ENCODE measurements around the gene NQO1.
A peak's percentile ranks its signal among the peaks of the same experiment; 100 is the strongest.
"Not testable (repeated sequence)": the region's sequence is repeated elsewhere in the genome, so short reads cannot be mapped to it uniquely, and the experiment has no call there.

The NQO1 gene

DNA sequence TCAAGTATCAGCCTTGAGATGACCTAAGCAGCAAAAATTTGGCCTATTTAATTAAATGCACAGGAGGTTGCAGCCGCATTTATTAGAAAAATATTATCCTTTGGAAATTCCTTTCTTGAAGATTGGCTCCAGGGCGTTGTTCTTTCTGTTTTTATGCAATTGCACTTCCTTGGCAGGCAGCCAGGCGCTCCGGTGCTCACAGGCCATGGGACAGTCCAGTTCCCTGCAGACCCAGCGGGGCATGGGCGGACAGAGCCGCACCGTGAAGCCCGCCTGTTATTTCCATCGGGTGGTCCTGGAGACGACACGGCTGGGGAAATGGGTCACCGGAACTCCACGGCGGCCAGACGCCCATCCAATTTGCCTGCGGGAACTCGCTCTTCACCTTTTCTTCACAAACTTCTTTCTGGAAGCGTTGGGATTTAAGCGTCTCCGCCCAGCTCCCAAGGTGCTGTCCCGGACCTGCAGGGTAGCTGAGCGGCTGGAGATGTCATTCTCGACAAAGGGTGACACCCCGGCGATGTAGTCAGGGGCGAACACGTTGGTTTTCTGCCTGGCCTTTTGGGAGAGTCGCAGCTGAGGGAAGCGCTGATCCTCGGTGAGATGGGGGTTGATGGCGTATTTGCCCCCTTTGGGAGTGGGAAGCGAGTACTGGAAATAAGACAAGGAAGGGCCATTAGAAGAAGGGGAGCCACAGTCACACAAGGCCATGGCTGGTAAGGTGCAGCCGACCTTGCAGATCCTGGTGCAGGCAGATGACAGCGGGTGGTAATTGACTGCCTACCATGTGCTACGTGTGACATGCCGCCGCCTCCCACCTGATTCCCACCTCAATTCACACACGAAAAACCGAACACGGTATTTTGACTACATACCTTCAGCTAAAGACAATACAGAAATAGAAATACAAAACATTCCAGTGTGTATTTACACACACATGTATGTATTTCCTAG, 15.9 kb upstream of the NQO1 start:
- DNase-seq = no peak

DNA sequence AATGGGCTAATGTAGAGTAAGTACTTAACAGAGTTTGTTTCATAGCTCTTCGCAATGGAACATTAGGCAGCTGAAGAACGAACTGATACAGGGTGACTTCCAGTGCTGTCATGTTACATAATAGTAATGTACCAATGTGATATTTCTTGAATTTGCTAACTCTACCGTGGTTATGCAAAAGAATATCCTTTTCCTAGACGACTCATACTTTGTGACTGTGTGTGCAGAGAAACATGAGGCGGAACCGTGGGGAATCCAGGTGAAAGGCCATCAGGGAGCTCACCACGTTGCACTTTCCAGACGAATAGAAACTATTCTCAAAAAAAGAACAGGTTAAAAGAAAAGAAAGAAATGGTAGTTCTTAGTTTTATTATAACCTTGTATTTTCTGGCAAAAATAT, 15.2 kb upstream of the NQO1 start:
- no peak for DNase-seq

DNA sequence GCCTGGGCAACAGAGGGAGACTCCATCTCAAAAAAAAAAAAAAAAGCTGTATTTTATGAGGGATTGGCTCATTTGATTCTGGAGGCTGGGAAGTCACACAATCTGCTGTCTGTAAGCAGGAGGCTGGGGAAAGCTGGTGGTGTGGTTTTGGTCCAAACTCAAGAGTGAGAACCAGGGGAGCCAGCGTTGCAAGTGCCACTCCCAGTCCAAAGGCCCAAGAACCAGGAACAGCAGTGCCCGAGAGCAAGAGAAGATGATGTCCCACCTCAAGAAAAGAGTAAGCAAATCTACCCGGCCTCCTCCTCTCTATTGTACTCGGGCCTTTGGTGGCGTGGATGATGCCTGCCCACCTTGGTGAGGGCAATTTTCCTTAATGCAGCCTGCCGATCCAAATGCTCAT, 5.7 kb upstream of the NQO1 start:
- DNase-seq = no peak

DNA sequence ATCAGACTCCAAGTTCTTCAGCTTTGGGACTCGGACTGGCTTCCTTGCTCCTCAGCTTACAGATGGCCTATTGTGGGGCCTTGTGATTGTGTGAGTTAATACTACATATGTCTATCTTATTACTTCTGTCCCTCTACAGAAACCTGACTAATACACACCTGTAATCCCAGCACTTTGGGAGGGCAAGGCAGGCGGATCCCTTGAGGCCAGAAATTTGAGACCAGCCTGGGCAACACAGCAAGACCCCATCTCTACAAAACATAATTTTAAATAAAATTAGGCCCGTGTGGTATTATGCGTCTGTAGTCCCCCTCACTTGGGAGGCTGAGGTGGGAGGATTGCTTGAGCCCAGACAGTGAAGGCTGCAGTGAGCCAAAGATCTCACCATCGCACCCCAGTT, 4.9 kb upstream of the NQO1 start:
- DNase-seq = not testable (repeated sequence)

DNA sequence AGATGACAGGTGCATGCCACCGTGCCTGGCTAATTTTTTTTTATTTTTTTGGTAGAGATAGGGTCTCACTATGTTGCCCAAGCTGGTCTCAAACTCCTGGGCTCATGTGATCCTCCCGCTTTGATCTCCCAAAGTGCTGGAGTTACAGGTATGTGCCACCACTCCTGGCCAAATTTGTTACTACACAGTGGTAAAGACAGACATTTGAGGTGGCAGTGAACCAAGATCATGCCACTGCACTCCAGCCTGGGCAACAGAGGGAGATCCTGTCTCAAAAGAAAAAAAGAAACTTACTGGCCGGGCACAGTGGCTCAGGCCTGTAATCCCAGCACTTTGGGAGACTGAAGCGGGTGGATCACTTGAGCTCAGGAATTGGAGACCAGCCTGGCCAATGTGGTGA, 2.7 kb upstream of the NQO1 start:
- DNase-seq = not testable (repeated sequence)

DNA sequence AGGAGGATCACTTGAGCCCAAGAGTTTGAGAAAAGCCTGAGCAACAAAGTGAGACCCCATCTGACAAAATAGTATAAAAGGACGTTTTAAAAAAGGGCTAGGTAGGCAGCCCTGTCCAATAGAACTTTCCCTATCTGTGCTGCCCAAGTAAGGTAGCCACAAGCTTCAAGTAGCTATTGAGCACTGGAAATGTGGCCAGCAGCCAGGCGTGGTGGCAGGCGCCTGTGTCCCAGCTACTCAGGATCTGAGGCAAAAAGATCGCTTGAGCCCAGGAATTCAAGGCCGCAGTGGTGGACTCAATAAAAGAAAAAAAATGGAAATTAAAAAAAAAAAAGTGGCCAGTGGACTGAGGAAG, 1.5 kb upstream of the NQO1 start:
- DNase-seq = no peak

DNA sequence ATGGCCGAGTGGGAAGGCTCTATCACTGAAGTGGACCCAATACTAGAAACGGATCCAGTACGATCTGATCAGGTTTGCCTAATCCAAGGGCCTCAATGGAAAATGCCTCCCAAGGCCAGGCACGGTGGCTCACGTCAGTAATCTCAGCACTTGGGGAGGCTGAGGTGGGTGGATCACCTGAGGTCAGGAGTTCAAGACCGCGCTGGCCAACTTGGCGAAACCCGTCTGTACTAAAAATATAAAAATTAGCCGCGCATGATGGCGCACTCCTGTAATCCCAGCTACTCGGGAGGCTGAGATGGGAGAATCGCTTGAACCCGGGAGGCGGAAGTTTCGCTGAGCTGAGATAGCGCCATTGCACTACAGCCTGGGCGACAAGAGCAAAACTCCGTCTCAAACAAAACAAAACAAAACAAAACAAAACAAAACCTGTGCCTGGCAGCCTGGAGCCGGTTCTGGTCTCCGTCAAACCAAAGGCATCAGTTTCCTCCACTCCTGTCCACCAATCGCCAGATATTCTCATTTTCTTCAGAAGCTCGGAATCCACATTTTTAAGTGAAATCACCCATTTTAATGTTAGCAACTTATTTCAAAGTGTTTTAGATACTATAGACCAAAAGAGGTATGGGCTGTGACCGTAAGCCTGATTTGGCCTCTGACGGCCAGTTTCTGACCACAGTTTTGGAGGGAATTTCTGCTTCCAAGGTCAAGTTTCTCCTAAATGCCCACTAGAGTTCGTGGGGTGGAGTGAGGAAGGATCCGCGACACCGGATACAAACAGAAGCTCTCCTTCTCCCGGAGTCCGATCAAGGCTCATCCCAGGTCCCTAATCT, 664 bp downstream of the NQO1 start:
- no peak for DNase-seq

DNA sequence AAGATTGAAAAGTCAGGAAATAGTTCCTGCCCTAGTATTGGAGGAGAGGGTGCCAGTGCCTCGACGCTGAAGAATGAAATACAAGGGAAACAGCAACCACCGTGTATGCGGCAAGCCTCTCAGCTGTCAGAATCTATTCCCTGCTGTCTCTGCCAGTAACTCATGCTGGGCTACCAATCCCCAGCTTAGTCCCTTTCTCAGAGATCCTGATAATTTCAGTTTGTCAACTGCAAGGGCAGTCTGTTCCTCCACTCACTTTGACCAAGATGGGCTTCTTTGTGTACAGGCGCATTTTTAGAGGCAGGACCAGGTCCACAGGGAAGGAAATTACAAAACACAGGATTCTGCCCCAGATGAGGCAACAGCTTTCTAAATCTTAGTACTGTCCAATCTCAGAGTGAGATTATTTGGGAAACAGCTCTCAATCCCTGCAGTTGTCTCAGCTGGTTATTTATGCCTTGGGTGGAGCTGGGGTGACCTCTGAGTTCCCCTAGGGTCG, 1.3 kb downstream of the NQO1 start:
- DNase-seq = no peak

DNA sequence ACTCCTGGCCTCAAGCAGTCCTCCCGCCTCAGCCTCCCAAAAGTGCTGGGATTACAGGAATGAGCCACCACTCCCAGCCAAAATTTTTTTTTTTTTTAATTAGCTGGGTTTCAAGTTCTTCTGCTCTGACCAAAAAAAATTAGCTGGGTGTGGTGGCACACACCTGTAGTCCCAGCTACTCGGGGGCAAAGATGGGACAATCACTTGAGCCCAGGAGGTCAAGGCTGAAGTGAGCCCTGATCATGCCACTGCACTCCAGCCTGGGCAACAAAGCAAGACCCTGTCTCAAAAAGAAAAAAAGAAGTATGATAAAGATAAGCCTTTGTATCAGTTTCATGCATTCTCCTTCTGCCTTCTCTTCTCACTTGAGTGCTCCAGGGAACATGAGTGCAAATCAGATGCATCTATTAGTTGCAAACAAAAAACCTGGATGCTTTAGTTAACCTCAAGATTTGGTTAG, 1.9 kb downstream of the NQO1 start:
- no peak for DNase-seq

DNA sequence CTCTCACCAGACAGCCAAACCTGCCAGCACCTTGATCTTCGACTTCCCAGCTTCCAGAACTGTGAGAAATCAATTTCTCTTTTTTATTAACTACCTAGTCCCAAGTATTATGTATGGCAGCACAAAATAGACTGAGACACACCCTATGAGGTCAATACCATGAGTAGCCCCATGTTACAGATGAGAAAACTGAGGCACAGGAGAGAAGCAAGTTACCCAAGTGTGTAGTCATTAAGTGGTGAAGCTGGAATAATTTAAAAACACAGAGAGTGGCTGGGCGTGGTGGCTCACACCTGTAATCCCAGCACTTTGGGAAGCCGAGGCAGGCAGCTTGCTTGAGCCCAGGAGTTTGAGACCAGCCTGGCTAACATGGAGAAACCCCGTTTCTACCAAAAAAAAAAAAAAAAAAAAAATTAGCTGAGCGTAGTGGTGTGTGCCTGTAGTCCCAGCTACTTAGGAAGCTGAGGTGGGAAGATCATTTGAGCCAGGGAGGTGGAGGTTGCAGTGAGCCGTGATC, 4.9 kb downstream of the NQO1 start:
- DNase-seq = no peak

DNA sequence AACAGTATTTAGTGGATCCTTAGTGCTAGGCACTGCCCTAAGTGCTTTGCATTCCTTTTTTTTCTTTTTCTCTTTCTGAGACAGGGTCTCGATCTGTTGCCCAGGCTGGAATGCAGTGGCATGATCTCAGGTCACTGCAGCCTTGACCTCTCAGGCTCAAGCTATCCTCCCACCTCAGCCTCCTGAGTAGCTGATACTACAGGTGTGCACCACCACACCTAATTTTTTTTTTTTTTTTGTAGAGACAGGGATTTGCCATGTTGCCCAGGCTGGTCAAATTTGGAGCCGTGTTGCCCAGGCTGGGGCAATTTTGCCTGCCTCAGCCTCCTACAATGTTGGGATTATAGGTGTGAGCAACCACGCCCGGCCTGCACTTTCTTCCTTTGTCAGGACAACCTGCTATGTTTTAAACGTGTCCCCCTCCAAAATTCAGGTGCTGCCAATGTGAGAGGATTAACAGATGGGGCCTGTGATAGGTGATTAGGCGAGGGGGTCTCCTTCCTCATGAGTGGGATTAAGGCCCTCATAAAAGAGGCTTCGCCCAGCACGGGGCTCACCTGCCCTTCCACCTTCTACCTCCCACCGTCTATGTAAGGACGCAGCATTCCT, 5.4 kb downstream of the NQO1 start:
- DNase-seq = no peak

DNA sequence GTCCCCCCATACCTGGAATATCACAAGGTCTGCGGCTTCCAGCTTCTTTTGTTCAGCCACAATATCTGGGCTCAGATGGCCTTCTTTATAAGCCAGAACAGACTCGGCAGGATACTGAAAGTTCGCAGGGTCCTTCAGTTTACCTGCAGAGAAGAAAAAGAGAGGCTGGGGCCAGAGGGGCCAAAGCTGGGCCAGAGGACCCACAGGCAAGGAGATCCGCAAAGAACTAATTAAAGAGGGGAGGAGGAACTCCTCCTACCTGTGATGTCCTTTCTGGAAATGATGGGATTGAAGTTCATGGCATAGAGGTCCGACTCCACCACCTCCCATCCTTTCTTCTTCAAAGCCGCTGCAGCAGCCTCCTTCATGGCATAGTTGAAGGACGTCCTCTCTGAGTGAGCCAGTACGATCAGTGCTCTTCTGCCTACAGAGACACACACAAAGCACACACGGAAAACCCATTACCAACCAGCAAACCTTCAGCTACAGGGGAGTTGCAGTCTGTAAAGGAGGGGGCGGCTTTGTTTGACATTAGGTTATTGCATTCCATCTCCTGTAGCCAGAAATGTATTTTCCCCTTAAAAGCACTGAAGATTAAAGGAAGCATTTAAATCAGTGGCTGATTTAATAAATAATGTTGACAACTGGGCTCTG, 8.1 kb downstream of the NQO1 start:
- no peak for DNase-seq

DNA sequence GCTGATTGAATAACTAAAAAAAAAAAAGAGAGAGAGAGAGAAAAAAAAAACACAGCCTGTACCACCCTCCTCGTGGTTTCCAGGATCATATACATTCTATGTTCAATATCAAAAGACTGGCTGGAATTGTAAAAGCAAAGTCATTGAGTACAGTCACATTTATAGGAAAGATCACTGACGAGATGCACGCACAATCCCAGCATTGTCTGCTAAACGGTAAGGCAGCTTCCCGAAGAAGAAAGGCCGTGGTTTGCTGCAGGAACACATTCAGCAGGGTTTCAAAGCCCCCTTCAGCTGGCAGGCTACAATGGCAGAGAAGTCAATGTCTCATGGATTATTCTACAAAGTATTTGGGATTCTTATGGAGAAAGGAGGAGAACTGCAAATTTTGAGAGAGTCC, 9.3 kb downstream of the NQO1 start:
- DNase-seq = no peak

DNA sequence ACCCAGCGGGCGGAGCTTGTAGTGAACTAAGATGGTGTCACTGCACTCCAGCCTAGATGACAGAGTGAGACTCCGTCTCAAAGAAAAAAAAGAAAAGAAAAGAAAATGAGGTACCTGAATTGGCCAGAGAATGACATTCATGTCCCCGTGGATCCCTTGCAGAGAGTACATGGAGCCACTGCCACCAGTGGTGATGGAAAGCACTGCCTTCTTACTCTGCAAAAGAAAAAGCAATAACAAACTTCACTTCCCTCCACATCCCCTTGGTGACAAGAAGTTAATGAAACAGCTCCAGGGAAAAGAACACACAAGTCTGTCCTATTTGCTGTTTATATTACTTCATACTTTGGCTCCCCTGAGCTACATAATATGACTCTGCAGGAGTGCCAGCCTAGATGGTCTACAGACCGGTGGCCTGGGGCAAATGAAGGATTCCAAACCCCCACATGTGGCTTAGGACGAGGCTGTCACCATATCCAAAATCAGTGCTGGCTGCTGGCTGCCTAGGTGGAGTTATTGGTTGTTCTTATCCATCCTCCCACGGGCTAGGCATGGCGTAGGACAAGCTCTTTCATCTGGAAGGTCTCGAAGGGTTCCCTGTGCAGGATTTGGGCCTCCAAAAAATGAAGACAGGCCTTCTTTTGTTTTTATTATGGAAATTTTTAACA, 13.3 kb downstream of the NQO1 start:
- DNase-seq = no peak

DNA sequence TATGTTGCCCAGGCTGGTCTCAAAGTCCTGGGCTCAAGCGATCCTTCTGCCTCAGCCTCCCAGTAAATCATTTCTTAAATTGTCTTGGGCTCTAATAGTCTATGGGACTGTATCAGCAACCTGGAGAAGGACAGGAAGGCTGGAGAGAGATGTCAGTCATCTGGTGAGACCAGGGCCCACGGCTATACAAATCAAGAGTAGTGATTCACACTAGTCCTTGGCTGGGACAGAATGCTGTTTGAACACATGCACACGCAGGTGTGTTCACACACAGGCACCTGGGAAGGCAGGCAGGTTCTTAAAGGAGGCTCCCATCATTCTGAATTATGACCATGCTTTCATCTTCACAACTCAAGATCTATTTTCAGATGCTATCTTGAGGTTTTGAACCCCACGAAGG, 14.1 kb downstream of the NQO1 start:
- DNase-seq = no peak

DNA sequence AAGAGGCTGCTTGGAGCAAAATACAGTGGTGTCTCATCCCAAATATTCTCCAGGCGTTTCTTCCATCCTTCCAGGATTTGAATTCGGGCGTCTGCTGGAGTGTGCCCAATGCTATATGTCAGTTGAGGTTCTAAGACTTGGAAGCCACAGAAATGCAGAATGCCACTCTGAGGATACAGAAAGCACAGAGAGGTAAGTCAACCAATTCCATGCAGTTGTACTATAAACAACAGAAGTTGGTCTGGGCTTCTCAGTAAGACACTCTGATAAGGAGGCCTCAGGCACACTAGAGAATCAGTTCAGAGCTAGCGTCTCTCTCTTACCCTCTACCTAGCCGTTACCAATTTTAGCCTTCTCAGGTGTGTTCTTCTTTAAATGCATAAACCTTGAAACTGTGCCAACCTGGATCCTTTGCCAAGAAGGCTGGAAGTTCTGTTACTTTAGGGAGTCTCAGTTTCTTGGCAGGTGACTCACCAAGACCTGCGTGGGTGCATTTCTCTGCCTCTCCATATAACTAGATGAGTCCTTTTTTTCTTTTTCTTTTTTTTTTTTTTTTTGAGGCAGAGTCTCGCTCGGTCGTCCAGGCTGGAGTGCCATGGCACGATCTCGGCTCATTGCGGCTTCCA, 15.1 kb downstream of the NQO1 start:
- no peak for DNase-seq

DNA sequence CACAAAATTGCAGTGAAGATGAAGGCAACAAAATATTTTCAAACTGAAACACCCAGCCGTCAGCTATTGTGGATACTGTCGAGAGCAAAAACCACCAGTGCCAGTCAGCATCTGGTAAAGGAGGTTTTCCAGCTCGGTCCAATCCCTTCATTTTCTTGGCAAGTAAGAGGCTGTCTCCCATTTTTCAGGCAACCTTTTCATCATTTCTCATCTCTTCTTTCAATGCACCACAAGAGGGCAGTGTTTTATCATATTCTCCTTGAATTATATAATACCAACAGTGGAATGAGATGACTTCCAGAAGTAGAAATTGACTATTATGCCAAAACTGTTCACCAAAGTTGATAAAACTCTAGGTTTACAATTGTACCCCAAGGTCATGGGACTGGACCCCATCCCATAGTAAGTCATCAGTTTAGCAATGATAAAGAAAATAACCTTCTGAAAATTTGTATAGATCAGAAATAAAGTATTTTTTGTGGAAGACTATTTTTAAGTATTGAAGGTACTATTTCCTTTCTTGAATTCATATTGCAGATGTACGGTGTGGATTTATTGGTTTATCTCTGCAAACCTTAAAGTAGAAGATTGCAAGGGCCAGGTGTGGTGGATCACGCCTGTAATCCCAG, 16.8 kb downstream of the NQO1 start:
- DNase-seq = peak in 1 of 2 donors; percentile 67

DNA sequence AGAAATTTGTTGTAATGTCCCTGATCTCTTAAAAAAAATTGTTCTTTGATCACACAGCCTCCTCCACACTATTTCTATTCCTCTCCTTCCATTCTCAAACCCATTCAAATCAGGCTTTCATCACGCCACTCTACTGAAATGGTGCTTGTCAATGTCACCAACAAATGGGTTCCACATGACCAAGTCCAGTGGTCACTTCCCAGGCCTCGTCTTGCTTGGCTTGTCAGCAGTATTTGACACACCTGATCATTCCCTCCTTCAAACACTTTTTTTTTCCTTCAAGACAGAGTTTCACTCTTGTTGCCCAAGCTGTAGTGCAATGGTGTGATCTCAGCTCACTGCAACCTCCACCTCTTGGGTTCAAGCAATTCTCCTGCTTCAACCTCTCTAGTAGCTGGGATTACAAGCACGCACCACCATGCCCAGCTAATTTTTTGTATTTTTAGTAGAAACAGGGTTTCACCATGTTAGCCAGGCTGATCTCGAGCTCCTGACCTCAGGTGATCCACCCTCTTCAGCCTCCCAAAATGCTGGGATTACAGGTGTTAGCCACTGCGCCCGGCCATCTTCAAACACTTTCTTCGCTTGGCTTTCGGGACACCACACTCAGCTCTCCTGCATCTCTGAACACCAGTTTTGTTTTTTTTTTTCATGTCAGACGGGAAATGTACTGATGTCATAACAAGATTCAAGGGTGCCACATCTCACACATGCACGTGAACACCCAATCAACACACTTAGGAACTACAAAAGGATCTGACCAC, 18.3 kb downstream of the NQO1 start:
- DNase-seq = no peak

DNA sequence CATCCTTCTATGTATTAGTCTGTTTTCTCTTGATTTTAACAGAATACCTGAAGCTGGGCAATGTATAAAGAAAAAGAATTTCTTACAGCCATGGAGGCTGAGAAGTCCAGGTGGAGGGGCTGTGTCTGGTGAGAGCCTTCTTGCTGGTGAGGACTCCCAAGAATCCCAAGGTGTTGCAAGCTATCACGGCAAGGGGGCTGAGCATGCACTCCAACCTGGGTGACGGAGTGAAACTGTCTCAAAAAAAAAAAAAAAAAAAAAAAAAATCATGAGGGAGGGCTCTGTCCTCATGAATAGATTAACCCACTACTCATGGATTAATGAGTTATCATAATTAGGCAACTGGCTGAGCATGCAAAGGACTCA, 19.4 kb downstream of the NQO1 start:
- DNase-seq = no peak

DNA sequence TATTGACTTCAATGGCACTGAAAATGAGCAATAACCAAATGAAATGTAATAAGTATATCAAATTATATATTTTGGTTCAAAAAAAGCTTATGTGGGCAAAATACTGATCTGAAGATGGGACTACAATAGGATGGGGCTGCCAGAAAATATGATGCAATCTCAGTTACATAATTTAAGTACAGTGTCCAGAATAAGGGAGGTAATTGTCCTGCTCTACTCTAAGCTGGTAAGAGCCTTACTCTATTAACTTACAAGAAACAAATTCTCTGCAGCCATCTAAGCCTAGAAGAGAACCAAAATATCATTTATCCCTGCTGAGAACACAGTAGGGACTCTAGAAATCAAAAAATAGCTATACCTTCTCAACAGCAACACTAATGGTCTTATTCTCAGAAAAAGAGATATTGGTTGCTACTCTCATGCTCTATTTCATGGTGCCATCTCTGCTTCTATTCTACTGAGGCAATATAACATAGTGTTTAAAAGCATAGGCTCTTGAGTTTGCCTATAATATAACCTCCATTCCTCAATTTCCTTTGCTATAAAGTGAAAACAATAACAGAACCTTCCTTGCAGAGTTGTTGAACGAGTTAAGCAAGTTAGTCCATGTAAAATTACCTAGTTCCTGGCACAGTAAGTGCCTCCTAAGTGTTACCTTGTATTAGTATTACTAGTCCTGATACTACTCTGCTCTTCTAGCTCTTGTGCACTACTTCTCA, 19.9 kb downstream of the NQO1 start:
- DNase-seq = no peak
